Activated T-helper 1 cell treated with anti-CD3 and anti-CD28 coated beads, Interleukin-2, amount 50 U/mL, for 16 hours (primary cell): ENCODE measurements around the gene TMEM41A.

Experiments
- DNase-seq, 2 donors: peaks; one replicate each; pipeline ENCODE4 v3.0.0-alpha.2; 2020; ENCODE audit warnings: low read depth in 1 of 2, low spot score in 1 of 2

TMEM41A gene

DNA sequence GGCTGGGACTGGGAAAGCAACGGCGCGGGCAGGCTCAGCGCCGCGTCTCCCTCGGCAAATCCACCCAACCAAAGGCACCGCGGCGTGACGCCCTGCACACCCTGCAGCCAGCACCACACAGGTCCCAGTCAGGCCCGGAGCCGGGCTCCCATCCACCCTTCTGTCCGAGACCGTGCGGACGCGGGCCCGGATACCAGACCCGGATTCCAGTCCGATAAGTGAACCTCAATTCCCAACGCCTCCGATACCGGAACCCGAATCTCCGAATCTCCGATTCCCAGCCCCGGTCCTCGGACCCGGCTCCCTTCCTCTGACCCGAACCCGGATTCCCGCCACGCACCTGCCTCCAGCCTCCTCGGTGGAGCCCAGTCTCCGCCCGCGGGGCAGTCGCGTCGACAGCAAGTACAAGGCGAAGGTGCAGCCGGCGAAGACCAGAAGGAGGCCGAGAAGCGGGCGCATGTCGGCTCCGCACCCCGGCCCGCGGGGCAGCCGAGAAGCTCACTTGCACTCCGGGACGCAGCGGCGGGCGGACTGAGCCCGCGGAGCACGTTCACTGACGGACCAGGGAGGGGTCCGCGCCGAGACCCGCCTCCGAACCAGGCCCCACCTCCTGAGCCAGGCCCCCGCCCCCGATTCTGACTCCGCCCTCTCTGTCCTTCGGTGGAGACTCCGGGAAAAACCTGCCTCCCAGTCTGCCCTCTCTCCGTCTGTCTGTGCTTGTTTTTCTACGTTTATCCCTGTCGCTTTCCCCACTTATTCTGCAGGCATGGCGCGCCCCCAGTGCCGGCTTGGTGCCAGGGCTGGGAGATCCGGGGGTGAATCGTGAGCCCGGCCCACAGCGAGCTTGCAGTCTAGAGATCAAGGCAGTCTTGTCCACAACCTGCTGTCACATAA is at the start of gene TMEM41A:
Gene TMEM41A, minus strand, starts transcription at position 533 of the 894 bp plus-strand sequence. Its CDS starts 74 bp downstream, at position 459.
- DNase-seq, result peak; percentile 79 to 82

DNA sequence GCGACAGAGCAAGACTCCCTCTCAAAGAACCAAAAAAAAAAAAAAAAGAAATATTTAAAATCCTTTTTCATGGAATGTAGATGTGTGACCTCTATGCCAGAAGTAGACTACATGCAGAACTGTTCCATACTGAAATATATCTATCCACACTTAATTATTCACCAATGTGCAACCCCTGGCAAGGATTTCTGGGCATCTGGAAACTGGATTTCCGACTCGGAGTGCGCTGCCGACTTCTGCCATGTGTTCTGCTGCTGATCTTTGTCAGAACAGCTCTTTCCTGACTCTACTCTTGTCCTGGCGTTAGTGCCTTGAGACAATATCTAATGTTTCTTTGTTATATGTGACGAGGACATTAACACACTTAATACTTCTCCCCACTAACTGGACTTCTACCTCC is 41.9 kb upstream of the TMEM41A start:
- no peak for DNase-seq

- DNase-seq, result no peak
Measured at GRCh38 chr3:185539934-185540333, 41.1 kb upstream of the TMEM41A start.

DNA sequence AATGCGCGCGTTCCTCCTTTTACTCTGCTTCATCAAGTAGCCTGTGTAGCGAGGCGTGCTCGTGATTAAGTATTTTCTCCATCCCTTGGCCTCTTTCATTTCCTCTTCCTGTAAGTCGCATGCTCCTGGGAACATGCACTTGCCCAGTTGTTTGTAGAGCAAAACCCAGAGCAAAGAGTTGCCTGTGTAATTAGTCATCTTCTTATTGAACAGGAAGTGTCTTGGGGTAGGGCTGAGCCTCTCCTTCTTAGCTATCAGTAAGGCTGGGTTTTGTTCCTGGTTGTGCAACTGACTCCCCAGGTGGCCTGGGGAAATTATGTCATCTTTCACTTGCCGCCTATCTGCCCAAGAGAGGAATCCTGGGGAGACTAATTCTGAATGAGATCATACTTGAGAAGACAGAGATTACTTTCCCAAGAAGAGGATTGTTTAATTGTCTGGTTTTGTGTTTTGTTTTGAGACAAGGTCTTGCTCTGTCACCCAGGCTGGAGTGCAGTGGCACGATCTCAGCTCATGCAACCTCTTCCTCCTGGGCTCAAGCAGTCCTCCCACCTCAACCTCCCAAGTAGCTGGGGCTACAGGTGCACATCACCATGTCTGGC is 38.6 kb upstream of the TMEM41A start:
- no peak for DNase-seq

GRCh38 chr3:185534511-185534910 is 35.7 kb upstream of the TMEM41A start:
- DNase-seq, result no peak

DNA sequence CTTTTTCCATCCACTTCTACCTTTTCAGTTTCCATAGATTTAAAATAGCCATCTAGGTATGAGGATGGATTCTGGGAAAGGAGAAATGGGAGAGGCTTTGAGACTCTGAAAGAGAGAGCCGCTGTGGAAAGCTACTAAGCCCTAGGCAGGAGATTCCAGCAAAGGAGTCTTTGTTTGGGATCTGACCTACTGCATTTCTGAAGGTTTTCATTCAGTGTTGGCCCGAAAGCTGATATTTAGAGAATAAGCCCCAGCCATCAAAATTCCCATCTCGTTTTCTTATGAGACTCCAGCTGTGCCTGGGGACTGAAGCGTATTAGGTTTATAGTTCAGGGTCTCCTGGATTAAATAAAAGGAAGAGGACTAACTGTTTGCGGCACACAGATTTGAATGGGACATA is 34.1 kb upstream of the TMEM41A start:
- DNase-seq, result no peak

DNA sequence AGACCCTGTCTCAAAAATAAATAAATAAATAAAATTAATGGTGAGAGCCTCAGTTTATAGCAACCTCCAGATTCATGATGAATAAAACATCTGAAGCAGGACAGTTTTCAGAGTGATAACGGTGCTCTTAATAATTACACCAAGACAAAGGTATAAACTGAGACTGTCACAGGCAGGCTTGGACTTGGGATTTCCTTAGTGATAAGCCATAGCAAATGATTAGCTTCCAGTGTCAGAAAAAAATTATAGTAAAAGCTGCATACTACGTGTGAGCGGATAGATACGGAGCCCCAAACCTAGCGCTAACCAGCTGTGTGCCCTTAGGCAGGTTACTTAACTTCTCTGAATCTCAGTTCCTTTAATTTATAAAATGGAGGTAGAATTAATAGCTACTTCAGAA is 32.0 kb upstream of the TMEM41A start:
- DNase-seq, result no peak

DNA sequence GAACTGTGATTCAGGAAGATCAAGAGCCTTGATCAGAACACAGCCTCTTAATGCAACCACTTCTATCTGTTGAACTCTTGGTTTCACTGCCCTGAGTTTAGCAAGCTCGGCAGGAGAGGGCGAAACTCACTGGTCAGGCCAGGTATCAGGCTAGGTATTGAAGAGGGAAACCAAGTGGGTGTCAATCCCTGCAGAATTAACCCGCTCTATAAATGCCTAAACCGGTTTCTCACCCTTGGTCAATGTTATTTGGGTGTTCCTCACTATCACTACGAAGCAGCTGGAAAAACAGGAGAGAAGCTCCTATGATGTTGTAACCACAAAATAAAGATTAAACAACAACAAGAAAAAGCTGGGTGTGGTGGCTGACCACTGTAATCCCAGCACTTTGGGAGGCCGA is 29.7 kb upstream of the TMEM41A start:
- DNase-seq, result no peak

DNA sequence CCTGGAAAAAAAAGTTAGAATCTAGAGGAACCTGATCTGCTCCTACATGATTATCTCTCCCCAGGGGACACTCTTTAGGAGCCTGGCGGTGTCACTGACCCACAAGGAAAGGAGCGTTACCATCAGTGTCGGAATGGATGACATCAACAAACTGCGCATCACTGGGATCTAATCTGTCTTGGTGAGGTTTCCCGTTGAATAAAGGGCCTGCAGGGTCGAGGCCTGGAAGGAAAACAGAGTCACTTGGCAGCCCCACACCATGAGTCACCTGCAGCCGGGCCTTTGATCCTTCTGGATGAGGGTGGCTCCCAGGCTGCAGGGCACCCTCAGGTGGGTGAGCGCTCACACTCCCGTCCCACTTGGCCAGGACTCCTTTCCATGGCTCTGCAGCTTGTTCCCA is 28.5 kb upstream of the TMEM41A start:
- DNase-seq, result no peak

GRCh38 chr3:185526349-185526951 is 27.6 kb upstream of the TMEM41A start:
- DNase-seq, result no peak

GRCh38 chr3:185521349-185522138 is 22.7 kb upstream of the TMEM41A start:
- DNase-seq, result no peak

DNA sequence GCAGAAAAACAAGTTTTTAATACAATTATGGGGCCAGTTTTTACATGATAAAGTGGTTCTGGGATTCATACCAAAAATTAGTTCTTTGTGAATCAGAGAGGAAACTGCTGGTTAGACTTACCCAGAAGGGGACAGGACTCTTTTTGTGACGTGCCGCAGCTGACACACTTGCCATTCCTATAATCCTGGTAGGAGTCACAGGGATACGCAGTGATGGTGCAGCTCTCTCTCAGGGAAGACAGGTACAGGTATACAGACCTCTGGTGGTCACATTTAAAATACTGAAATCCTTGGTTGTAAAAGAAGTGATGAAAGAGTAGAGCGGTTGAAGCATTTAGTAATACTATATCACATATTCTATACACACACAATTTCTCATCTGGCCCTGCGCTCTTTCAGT is 20.2 kb upstream of the TMEM41A start:
- DNase-seq, result no peak

DNA sequence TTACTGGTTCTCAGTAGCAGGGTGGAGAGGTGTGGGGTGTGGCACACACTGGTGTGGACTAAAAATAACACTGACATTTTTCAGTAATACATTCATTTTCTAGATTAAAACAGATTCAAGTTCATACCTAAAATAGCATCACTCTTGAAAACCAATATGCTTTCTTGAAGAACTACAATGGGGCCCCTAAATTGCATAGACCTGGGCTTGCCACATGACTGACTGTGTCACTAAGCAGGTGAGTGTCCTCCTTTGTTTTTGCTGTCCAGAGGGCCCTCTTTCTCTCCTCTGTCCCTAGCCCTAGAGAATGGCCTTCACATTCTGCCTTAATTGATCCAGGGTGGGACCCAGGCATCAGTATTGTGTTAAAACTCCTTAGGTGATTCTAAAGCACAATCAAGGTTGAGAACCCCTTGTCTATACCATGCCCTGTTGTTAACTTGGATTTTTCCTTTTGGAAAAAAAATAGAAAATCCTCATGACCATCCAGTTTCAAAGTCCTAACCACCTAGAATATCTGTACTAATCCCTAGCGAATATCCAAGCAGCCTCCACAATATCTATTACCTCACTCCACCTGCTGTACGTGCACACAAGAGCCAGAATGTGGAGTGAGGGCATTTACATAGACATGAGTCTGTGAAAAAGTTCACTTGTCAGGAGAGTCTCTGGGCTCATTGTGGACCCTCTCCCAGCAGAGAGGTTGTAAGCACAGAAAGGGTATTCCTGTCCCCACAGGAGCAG is 18.7 kb upstream of the TMEM41A start:
- no peak for DNase-seq

GRCh38 chr3:185511711-185512110 is 12.9 kb upstream of the TMEM41A start:
- DNase-seq, result no peak

GRCh38 chr3:185508335-185508991 is 9.6 kb upstream of the TMEM41A start:
- DNase-seq, result no peak

DNA sequence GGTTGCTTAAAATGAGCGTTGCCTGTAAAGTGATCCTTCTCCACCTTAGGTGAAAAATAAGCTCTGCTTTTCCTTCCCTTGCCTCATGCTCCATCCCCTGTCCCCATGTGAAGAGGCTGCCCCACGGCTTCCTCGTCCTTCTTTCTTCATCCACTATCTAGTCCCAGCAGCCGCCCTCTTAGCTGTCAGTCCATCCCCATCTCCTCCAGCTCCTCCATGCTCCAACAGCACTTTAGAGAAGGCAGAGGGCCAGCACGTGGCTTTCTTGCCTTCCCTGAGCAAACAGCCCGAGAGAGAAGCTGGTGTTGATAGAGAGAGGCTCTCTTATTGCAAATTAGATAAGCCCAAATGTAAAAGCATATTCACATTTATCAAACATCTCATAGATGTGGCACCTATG is 9.0 kb upstream of the TMEM41A start:
- DNase-seq, result no peak

DNA sequence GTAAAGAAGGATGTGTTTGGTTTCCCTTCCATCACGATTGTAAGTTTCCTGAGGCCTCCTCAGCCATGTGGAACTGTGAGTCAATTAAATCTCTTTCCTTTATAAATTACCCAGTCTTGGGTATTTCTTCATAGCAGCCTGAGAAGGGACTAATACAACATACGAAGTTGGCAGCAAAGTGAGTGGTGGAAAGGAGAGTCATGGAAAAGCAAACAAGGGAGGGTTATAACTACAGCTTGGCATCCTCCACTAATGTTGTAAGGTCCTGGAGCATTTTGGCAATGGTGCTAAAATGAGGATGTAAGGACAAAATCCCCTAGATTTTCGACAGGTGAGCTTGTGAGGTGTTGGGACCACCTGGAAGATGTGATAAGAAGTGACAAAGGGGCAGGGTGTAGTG is 5.8 kb upstream of the TMEM41A start:
- DNase-seq, result no peak

DNA sequence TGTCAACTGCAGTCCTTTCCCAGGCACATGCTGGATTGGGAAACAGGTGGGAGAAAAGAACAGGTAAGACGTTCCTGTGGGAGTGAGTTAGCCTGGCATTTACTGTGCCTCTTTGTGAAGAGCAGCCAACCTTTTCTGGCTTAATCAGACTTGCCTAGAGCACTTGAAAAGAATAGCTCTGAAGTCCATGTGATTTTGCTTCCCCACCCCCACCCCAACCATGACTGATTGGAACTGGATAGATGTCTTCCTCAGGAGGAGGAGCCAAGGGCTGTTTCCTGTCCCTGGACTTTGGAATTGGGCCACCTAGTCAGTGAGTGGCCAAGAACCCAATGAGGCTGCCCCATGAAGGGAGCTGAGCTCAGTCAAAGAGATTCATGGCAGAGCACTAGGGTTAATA is 4.7 kb upstream of the TMEM41A start:
- DNase-seq, result no peak

- DNase-seq, result no peak
Measured at GRCh38 chr3:185502987-185503386, 4.2 kb upstream of the TMEM41A start.

GRCh38 chr3:185490241-185490640 is 8.6 kb downstream of the TMEM41A start:
- no peak for DNase-seq
